Erythroblast (primary cell): ENCODE data around the gene GRM8.

ENCODE experiments used
- GATA1 ChIP-seq: IDR thresholded peaks from 2 replicates; pipeline ENCODE4 v1.6.1; 2011; ENCODE audit warnings: low read depth, mild to moderate bottlenecking, control low read depth, low read length, moderate library complexity
- POLR2A ChIP-seq: IDR thresholded peaks from 2 replicates; pipeline ENCODE4 v1.6.1; 2011; ENCODE audit warnings: mild to moderate bottlenecking, low read length

- no peak for TF ChIP-seq POLR2A
- no peak for TF ChIP-seq GATA1
Measured at GRCh38 chr7:127209886-127210285, 42.9 kb downstream of the GRM8 start.
